Esophagus squamous epithelium (tissue), 5 donors: ENCODE measurements around the gene SLC25A11. TPM values are rescaled to one million over a fixed set of nuclear protein-coding genes. Genes with fewer than 3 reads are reported as not detected.
A peak's percentile ranks its signal among the peaks of the same experiment; 100 is the strongest.

Experiments
- DNase-seq: peaks from one replicate; lab custom pipeline; 2025; lab: John Stamatoyannopoulos, UW
- H3K27ac ChIP-seq, 4 donors: fragments of 200-600 bp; sonication (generic); one replicate each; pipeline ENCODE4 v1.5.1; 2016 to 2019; ENCODE audit warnings: mild to moderate bottlenecking in 1 of 4
- H3K27me3 ChIP-seq, 4 donors: fragments of 200-600 bp; sonication (generic); 1 replicate in 3 of 4; 2 replicates in 1 of 4; pipeline versions ENCODE4 v1.5.1 to v1.6.0; 2017 to 2021; ENCODE audit warnings: antibody characterized with exemption in 1 of 4
- H3K36me3 ChIP-seq, 3 donors: fragments of 200-600 bp; sonication (generic); one replicate each; pipeline ENCODE4 v1.5.1; 2016 to 2019
- H3K4me1 ChIP-seq, 3 donors: fragments of 200-600 bp; sonication (generic); one replicate each; pipeline ENCODE4 v1.5.1; 2017 to 2019
- H3K4me3 ChIP-seq, 4 donors: fragments of 200-600 bp; sonication (generic); 1 replicate in 3 of 4; 2 replicates in 1 of 4; pipeline ENCODE4 v1.5.1; 2016 to 2019; ENCODE audit warnings: mild to moderate bottlenecking in 2 of 4, moderate library complexity in 1 of 4
- H3K9me3 ChIP-seq, 3 donors: fragments of 200-600 bp; sonication (generic); one replicate each; pipeline ENCODE4 v1.5.1; 2016 to 2019
- POLR2A ChIP-seq, 4 donors: fragments of 450-650 bp; IDR thresholded peaks; one replicate each; pipeline ENCODE4 v1.6.1; 2017; ENCODE audit warnings: antibody characterized with exemption in 4 of 4, mild to moderate bottlenecking in 4 of 4, moderate library complexity in 3 of 4
- WGBS, 2 donors: methylation state at CpG; one replicate each; pipeline ENCODE4 v1.1.5; 2018; 5-methylcytosine and 5-hydroxymethylcytosine counted together
- intact Hi-C: fragments of 100-400 bp; cut with DNase I; formaldehyde crosslinking; loops from one replicate; pipeline ENCODE4 v1.15.0; 2022
- total RNA-seq, 4 donors: library from RNA; depleted of rRNA; stranded (reverse); fragments of >200 nt; gene quantifications; one replicate each; pipeline ENCODE4 v1.1.0, GENCODE V29; 2016
- TF ChIP-seq, protein P1 (sequence below), 6 experiments: fragments of 450-650 bp in 4 of 6; fragments of 200-600 bp in 2 of 6; sonication (generic) in 2 of 6; IDR thresholded peaks; one replicate each; pipeline ENCODE4 v1.5.1; 2016 to 2019; ENCODE audit warnings: antibody characterized with exemption in 6 of 6, mild to moderate bottlenecking in 4 of 6, moderate library complexity in 4 of 6
- donor health status: DM: yes; HTN: yes; CAD: no.

The SLC25A11 gene
- total RNA-seq, 4 donors from 2014 or later: 29.3 to 54.2 (median 42.2) TPM

- intact Hi-C loops: no loop called here
- WGBS, 2 donors: 13 to 16% methylated on average over 3 to 4 of the region's 4 CpGs
Observed at GRCh38 chr17:4945944-4946280, 6.1 kb upstream of the SLC25A11 start.

GRCh38 chr17:4945176-4945943 is 5.5 kb upstream of the SLC25A11 start:
- Histone ChIP-seq H3K4me3 (peak overlapping the region in 3 of 4 donors; percentile 6 to 96 (median 91)), H3K27me3 (no peaks in the 10 kb centered on the region), H3K27ac (peak overlapping the region; percentile 97 to 100 (median 98)), H3K4me1 (peaks cover 45 to 90% (median 46%) of the 10 kb centered on the region in 3 donors), H3K9me3 (no peaks in the 10 kb centered on the region), H3K36me3 (peaks cover 4 to 59% (median 14%) of the 10 kb centered on the region in 3 donors)
- intact Hi-C loops: no loop called here
- DNase-seq: no peak
- 13 to 27% methylated on average over 5 to 6 of the region's 7 CpGs for WGBS, 2 donors
- TF ChIP-seq, protein P1, sequence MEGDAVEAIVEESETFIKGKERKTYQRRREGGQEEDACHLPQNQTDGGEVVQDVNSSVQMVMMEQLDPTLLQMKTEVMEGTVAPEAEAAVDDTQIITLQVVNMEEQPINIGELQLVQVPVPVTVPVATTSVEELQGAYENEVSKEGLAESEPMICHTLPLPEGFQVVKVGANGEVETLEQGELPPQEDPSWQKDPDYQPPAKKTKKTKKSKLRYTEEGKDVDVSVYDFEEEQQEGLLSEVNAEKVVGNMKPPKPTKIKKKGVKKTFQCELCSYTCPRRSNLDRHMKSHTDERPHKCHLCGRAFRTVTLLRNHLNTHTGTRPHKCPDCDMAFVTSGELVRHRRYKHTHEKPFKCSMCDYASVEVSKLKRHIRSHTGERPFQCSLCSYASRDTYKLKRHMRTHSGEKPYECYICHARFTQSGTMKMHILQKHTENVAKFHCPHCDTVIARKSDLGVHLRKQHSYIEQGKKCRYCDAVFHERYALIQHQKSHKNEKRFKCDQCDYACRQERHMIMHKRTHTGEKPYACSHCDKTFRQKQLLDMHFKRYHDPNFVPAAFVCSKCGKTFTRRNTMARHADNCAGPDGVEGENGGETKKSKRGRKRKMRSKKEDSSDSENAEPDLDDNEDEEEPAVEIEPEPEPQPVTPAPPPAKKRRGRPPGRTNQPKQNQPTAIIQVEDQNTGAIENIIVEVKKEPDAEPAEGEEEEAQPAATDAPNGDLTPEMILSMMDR (IDR thresholded peaks at IDR 0.05): no peak
- TF ChIP-seq POLR2A (IDR thresholded peaks at IDR 0.05): no peak

More at GRCh38 chr17:4945944-4946280, 6.1 kb upstream of the SLC25A11 start:
- peak overlapping the region; percentile 97 to 100 (median 98) for H3K27ac ChIP-seq
- no peak for DNase-seq
- H3K4me3 ChIP-seq: peak overlapping the region in 3 of 4 donors; percentile 91 to 97 (median 96)
- TF ChIP-seq POLR2A (IDR thresholded peaks at IDR 0.05): no peak
- TF ChIP-seq, protein P1 (IDR thresholded peaks at IDR 0.05): no peak
- peaks cover 45 to 92% (median 50%) of the 10 kb centered on the region in 3 donors for H3K4me1 ChIP-seq
- H3K9me3 ChIP-seq: no peaks in the 10 kb centered on the region
- peaks cover 4 to 59% (median 14%) of the 10 kb centered on the region in 3 donors for H3K36me3 ChIP-seq
- no peaks in the 10 kb centered on the region for H3K27me3 ChIP-seq

DNA sequence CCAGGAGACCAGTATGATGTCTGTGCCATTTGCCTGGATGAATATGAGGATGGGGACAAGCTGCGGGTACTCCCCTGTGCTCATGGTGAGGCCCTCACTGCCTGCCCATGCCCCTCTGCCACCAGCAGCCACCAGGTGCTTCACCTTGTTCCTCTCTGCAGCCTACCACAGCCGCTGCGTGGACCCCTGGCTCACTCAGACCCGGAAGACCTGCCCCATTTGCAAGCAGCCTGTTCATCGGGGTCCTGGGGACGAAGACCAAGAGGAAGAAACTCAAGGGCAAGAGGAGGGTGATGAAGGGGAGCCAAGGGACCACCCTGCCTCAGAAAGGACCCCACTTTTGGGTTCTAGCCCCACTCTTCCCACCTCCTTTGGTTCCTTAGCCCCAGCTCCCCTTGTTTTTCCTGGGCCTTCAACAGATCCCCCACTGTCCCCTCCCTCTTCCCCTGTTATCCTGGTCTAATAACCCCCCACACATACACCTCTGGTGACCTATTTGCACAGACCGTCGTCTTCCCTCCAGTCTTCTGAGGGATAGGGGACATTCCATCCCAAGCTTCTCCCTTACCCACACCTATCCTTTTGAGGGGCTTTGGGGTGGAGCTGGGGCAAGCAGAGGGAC is 4.8 kb upstream of the SLC25A11 start:
- WGBS, 2 donors: 39 to 41% methylated on average over 6 to 7 of the region's 8 CpGs
- intact Hi-C loops: no loop called here

DNA sequence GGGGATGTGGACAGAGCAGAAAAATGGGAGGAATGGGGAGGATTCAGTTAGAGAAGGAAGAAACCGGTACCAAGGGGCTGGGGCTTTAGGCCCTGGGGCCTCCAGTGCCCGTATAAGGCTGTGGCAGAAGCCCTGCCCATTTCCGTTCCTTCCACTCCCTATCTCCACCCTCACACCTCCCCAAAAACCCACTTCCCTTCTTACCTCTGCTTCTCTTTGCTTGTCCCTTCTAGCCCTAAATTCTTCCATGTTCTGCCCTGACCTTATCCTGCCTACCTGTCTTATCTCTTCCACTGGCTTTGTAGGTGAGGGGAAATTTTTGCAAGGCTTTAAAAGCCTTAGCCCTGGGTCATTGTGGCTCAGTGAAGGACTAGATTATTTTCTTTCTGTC is 4.3 kb upstream of the SLC25A11 start:
- TF ChIP-seq POLR2A (IDR thresholded peaks at IDR 0.05): no peak
- TF ChIP-seq, protein P1 (IDR thresholded peaks at IDR 0.05): no peak
- Histone ChIP-seq H3K9me3 (no peaks in the 10 kb centered on the region), H3K27me3 (no peaks in the 10 kb centered on the region), H3K4me1 (peaks cover 45 to 82% (median 45%) of the 10 kb centered on the region in 3 donors), H3K27ac (peak overlapping the region; percentile 97 to 100 (median 98)), H3K4me3 (peak overlapping the region in 2 of 4 donors; percentile 91 to 96), H3K36me3 (peaks cover 4 to 59% (median 14%) of the 10 kb centered on the region in 3 donors)
- no peak for DNase-seq
- intact Hi-C loops: no loop called here
- 11 to 34% methylated on average over 3 of the region's 3 CpGs for WGBS, 2 donors

More for the DNA sequence above, 4.8 kb upstream of the SLC25A11 start:
- peaks cover 4 to 59% (median 14%) of the 10 kb centered on the region in 3 donors for H3K36me3 ChIP-seq
- TF ChIP-seq POLR2A (IDR thresholded peaks at IDR 0.05): no peak
- peak overlapping the region in 2 of 4 donors; percentile 91 to 96 for H3K4me3 ChIP-seq
- no peaks in the 10 kb centered on the region for H3K27me3 ChIP-seq
- peak overlapping the region; percentile 97 to 100 (median 98) for H3K27ac ChIP-seq
- peaks cover 42 to 83% (median 43%) of the 10 kb centered on the region in 3 donors for H3K4me1 ChIP-seq
- no peaks in the 10 kb centered on the region for H3K9me3 ChIP-seq
- no peak for DNase-seq

DNA sequence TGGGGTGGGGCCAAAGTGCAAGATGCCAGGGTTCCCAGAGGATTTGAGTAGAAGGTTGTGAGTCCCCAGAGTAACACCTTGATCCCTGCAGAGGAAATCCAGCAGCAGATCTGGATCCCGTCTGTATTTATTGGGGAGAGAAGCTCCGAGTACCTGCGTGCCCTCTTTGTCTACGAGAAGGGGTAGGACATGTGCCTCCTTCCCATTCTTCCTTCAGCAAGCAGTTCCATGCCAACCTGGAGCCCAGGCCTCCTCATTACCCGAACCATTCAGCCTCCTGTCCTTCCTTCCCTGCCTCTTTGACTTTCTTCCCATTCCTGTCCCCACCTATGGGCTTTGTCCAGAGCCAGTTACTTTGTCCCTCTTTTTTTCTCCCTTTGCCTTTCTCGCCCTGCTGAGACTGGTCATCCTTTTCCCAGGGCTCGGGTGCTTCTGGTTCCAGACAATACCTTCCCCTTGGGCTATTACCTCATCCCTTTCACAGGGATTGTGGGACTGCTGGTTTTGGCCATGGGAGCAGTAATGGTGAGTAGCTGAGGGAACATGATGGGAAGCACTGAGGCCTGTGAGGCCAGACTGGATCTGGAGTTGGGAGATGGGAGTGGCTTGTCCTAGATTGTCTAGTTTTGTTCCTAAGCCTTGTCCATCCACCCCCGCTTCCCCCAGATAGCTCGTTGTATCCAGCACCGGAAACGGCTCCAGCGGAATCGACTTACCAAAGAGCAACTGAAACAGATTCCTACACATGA is 3.1 kb upstream of the SLC25A11 start:
- intact Hi-C loops: no loop called here
- Histone ChIP-seq H3K9me3 (no peaks in the 10 kb centered on the region), H3K27ac (peak overlapping the region in 2 of 4 donors; percentile 12 to 100), H3K27me3 (no peaks in the 10 kb centered on the region), H3K4me3 (no peak overlapping the region), H3K4me1 (peaks cover 57 to 88% (median 58%) of the 10 kb centered on the region in 3 donors), H3K36me3 (peaks cover 9 to 66% (median 17%) of the 10 kb centered on the region in 3 donors)
- TF ChIP-seq POLR2A (IDR thresholded peaks at IDR 0.05): no peak
- TF ChIP-seq, protein P1 (IDR thresholded peaks at IDR 0.05): no peak
- WGBS, 2 donors: 64 to 73% methylated on average over 8 to 12 of the region's 13 CpGs
- no peak for DNase-seq
